Retinal pigment epithelial cell (primary cell): Measurements from ENCODE around the gene IRX4.

Experiments
- DNase-seq: peaks from one replicate; pipeline ENCODE4 v3.0.0-alpha.2; 2010; ENCODE audit warnings: low read depth
- H3K4me3 ChIP-seq: 2 replicates; pipeline ENCODE4 v1.5.1; 2011; ENCODE audit warnings: mild to moderate bottlenecking, low read length, control low read depth, moderate library complexity
- CTCF ChIP-seq: conservative IDR thresholded peaks from 2 replicates; pipeline ENCODE4 v1.5.1; 2011; ENCODE audit warnings: low read depth, low read length, control low read depth, inconsistent platforms

Gene IRX4

GRCh38 chr5:1896602-1897376 is 14.1 kb upstream of the IRX4 start:
- TF ChIP-seq CTCF, result no peak
- no peak overlapping the region for H3K4me3 ChIP-seq
- no peak for DNase-seq

DNA sequence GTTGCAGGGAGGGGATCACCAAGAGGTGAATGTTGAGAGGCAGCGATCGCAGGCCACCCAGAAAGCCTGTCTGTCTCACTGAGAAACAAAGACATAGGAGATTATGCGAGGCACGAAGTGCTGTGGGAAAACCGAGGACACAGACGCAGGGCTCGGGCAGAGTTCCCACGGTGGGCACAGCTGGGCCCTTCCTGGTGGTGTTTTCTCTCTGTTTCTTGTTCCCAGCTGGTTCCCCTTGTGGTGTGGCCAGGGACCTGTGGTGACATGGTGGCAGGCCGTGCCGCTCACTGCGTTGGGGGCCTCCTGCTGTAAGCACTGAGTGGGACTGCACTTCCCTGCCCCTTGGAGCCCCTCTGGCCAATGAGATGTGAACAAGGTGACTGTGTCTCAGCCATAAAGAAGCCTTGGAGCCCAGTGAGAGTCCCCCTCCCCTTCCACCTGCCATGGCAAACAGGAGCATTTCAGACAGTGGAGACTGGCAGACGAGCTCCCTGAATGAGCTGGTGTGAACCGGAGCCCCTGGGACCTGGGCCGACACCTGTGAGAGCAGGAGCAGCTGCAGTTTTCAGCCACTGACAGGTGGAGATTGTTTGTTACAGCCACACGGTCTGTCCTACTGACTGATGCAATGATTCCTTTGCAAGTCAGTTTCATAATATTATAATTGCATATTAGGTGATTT is 13.2 kb upstream of the IRX4 start:
- no peak for DNase-seq
- TF ChIP-seq CTCF, result no peak
- H3K4me3 ChIP-seq, result no peak overlapping the region

GRCh38 chr5:1894243-1894642 is 11.5 kb upstream of the IRX4 start:
- DNase-seq, result no peak
- no peak for TF ChIP-seq CTCF

GRCh38 chr5:1893754-1894153 is 11.0 kb upstream of the IRX4 start:
- H3K4me3 ChIP-seq, result no peak overlapping the region
- TF ChIP-seq CTCF, result no peak
- DNase-seq, result no peak

More at GRCh38 chr5:1894243-1894642, 11.5 kb upstream of the IRX4 start:
- H3K4me3 ChIP-seq, result no peak overlapping the region

DNA sequence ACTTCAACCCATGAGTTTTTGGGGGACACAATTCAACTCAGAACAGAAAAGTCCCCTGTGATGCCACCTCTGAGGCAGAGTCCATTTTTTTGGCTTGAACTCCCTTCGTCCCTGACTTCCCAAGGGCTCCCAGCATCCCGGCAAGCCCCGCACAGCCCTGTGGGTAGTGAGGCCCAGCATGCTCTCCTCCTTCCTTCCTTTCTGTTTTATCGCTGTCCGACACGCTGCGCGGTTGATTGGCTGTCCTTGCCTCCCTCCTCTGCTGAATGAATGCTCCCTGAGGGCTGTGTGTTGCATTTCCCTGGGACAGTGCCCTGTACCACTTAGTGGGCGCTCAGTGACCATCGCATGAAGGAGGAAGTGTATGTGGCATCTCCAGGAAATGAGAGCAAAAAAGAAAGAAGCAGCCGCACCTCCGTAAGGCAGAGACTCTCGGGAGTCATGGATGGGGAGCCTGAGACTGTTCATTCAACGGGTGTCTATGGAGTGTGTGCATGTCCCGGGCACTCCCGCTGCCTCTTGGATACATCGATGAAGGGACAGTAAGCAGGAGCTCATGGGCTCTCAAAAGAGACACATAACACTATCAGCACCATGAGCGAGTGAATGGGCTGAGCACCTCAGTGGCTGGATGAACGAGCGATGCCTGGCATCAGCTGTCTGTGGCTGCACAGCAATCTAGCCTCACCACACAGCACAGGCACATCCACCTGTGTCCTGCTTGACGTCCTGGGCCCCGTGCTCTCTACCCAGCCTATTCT is 10.1 kb upstream of the IRX4 start:
- no peak for TF ChIP-seq CTCF
- H3K4me3 ChIP-seq, result no peak overlapping the region
- DNase-seq, result no peak

GRCh38 chr5:1892211-1892610 is 9.5 kb upstream of the IRX4 start:
- H3K4me3 ChIP-seq, result no peak overlapping the region
- DNase-seq, result no peak
- TF ChIP-seq CTCF, result no peak
